Activated naive CD4-positive, alpha-beta T cell treated with Interleukin-2 at 50 U/mL for 16 hours (primary cell): Measurements from ENCODE around the gene OAS1.
A peak's percentile ranks its signal among the peaks of the same experiment; 100 is the strongest.
"Not testable (repeated sequence)": the region's sequence is repeated elsewhere in the genome, so short reads cannot be mapped to it uniquely, and the experiment has no call there.

Experiments
- DNase-seq: peaks from one replicate; pipeline ENCODE4 v3.0.0-alpha.2; 2020

OAS1 gene

DNA sequence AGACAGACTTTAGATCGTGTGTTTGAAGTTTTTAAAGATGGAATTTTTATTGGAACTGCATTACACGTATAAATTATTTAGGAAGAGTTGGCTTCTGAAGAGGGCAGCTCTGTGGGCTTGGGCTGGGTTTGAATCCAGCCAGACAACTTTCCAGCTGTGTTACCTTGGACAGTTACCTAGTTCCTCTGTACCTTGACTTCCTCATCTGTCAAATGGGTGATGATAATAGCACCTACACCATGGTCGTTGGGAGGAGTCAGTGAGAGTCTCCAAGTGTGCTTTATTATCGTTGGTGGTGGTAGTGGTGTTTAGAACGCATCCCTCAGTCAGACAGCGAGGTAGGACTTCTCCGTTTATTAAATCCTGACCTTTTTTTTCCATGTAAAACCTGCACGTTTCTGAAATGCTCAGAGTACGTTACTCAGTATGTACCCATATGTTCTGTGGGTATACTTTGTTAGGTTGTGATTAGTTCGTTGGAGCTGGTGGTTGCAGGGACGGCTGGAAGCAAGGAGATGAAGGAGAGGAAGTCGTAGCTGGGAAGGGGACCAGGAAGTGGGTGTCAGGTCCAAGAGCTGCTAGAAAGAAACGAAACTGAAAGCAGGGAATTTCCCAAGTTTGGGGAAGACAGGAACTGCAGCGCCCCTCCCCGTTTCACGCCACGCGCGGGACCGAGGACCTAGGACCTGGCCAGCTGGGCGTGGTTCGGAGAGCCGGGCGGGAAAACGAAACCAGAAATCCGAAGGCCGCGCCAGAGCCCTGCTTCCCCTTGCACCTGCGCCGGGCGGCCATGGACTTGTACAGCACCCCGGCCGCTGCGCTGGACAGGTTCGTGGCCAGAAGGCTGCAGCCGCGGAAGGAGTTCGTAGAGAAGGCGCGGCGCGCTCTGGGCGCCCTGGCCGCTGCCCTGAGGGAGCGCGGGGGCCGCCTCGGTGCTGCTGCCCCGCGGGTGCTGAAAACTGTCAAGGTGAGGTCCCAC is 31.3 kb downstream of the OAS1 start, which contains the start of gene OAS3:
OAS3 (plus strand) TSS at position 734 of the 979 bp plus-strand sequence; CDS start at position 791, 57 bp downstream.
- peak; percentile 70 for DNase-seq

DNA sequence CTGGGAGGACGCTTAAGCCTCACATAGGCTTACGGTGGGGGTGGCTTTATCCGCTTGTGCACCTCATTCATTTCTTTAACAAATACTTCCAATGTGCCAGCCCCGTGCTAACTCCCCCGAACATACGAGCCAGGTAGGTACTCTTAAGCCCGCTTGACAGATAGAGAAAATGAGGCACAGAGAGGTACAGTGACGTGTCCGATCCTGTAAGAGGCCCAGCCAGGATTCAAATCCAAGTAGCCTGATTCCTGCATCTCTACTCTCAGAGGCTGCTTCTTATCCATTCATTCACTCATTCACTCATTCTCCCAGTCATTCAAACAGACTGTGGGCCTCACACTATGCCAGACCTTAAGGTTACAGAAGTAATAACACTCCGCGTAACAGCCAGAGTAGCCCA is 32.0 kb downstream of the OAS1 start:
- no peak for DNase-seq

DNA sequence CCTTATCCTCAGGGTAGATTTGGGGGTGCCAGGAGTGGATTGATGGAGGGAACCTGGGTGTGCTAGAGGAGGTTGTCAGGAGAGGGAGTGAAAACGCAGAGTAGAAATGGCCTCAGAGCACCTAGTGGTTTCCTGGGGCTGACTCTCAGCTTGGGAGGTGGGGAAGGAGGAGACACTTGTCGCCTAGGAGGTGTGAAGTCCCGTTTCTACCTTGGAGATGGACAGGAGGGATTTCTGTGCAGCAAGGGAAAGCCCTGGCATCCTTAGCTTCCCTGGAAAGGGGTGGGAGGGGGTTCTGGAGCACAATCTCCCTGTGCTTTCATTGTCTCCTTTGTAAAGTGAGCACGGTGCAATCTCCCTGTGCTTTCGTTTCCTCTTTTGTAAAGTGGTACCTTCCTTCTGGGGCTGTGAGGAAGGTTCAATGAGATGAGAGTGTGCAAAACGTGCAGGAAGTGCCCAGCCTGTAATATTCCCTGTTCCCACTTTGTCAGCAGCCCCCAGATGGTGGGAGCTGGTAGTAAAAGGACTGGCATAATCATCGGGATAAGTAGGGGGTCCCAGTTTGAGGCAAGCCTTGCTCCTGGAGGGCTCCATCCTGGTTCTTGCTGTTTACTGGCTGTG is 33.1 kb downstream of the OAS1 start:
- no peak for DNase-seq

DNA sequence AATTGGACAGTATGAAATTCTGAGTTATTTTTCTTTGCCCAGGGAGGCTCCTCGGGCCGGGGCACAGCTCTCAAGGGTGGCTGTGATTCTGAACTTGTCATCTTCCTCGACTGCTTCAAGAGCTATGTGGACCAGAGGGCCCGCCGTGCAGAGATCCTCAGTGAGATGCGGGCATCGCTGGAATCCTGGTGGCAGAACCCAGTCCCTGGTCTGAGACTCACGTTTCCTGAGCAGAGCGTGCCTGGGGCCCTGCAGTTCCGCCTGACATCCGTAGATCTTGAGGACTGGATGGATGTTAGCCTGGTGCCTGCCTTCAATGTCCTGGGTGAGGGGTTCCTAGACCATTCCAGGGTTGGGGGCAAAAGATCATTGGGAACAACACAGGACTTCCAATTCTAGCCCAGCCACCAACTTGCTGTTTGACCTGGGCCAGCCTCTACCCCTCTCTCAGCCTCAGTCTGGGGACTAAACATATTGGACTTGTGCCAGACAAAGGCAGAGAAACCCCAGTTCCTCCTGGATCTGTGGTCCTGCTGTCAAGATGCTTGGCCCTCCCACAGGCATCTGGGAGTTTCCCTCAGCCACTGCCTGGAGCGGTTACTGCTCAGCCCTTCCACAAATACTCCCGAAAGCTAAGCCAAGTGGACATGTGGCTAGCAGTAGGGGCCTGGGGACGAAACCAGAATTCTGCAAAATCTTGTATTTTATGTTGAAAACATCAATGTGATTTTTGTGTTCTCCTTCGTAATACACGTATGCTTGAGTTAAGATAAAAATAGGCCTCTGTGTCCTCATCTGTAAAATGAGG is 35.0 kb downstream of the OAS1 start:
- DNase-seq, result no peak

DNA sequence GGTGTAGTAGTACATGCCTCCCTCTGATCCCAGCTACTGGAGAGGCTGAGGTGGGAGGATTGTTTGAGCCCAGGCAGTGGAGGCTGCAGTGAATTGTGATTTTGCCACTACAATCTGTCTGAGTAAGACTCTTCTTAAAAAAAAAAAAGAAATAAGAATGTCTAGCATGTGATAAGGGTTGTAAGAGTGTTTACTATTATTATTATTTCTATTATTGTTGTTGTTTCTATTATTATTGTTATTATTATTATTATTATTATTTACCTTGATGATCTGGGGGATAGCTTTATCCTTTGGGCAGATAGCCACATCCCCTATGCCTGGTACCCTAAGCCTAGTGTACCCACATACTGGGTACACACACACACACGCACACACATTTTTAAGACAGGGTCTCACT is 35.8 kb downstream of the OAS1 start:
- DNase-seq, result no peak

DNA sequence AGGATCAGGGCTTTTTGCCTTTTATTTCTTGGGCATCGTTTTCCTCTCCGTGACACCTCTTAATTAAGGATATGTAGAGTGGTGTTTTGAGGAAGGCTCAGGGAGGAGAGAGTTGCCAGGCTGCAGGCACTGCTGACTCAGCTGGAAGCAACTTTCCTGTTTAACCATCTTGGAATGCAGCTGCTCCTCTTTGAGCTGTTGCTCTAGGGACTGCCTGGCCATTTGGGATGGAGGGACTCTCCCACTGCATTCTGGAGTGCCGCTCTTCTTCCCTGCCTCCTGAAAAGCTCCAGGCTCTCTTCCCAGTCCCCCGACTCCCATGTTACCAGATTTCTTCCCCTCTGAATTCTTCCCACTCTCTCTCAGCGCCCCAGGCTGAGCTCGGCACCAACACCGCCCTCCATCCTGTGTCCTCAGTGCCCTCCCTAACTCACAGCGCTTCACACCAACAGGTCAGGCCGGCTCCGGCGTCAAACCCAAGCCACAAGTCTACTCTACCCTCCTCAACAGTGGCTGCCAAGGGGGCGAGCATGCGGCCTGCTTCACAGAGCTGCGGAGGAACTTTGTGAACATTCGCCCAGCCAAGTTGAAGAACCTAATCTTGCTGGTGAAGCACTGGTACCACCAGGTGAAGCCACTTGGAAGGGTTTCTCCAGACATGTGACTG is 37.4 kb downstream of the OAS1 start:
- DNase-seq, result no peak

DNA sequence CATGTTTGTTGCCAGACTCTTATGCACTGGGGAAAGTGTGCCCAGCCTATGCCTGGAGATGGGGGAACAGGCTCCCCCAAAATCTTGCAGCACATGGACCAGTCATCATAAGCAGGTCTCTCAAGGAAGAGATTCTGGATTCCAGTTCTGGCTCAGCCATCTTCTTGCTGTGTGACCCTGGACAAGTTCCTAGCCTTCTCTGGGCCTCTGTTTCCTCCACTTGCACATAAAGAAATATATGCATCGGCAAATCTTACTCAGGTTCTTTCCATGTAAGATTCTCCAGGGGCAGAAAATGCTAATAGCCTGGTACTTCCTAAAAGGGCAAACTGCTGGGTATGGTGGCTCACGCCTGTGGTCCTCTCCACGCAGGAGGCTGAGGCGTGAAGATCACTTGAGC is 38.8 kb downstream of the OAS1 start:
- no peak for DNase-seq

DNA sequence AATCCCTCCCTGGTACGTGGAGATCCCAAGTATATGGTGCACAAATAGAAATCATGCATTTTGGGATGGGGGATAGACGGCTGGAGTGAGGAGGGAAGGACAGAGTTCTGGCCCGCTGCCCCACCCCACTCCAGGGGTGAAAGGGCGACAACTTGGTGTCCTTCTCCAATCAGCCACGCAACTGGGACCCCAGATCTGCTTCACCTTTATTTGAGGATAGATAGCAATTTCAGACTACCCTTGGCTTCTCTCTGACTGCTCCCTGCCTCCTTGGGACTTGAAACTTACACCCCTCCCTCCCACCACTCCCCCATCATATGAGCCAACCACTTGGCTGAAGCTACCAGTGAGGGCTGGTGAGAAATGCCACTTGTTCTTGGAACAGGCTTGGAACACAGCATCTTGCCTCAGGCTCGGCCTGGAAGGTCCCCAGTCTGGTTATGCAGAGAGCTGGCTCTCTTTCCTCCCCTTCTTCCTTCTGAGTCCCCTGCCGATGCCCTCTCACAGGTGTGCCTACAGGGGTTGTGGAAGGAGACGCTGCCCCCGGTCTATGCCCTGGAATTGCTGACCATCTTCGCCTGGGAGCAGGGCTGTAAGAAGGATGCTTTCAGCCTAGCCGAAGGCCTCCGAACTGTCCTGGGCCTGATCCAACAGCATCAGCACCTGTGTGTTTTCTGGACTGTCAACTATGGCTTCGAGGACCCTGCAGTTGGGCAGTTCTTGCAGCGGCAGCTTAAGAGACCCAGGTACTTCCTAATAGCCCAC is 39.7 kb downstream of the OAS1 start:
- DNase-seq, result no peak

DNA sequence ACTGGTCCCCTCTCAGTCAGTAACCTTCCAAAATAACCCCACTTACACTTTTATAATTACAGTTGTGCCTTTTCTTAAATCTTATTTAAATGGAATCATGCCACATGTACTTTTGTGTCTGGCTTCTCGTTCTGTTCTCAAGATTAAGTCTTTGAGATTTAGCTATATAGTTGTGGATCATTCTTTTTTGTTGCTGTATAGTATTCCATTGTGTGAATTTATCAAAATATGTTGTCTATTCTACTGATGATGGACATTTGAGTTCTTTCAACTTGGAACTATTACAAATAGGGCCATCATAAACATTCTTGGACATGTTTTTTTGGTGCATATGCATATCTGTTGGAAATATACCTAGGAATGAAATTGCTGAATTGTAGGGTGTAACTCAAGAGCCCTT is 40.6 kb downstream of the OAS1 start:
- no peak for DNase-seq

DNA sequence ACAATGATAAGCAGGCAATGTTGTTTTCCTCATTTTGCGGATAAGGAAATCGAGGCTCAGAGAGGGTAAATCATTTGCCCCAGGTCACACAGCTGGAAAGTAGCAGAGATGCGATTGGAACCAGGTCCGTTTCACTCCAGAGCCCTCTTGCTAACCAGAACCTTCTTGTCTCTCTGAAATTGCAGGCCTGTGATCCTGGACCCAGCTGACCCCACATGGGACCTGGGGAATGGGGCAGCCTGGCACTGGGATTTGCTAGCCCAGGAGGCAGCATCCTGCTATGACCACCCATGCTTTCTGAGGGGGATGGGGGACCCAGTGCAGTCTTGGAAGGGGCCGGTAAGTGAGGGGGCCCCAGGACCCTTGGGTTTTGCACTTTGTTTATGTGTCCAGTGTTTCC is 41.0 kb downstream of the OAS1 start:
- no peak for DNase-seq

DNA sequence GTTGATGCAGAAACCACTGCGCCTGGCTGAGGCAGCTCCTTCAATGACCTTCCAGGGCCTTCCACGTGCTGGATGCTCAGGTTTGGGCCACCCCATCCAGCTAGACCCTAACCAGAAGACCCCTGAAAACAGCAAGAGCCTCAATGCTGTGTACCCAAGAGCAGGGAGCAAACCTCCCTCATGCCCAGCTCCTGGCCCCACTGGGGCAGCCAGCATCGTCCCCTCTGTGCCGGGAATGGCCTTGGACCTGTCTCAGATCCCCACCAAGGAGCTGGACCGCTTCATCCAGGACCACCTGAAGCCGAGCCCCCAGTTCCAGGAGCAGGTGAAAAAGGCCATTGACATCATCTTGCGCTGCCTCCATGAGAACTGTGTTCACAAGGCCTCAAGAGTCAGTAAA is 42.0 kb downstream of the OAS1 start:
- no peak for DNase-seq

DNA sequence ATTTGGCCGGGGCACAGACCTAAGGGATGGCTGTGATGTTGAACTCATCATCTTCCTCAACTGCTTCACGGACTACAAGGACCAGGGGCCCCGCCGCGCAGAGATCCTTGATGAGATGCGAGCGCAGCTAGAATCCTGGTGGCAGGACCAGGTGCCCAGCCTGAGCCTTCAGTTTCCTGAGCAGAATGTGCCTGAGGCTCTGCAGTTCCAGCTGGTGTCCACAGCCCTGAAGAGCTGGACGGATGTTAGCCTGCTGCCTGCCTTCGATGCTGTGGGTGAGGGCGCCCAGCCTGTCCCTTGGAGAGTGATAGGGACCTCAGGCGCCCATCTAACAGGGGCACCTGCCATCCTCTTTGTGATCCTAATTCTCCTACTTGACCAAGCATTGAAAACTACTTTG is 43.9 kb downstream of the OAS1 start:
- no peak for DNase-seq

DNA sequence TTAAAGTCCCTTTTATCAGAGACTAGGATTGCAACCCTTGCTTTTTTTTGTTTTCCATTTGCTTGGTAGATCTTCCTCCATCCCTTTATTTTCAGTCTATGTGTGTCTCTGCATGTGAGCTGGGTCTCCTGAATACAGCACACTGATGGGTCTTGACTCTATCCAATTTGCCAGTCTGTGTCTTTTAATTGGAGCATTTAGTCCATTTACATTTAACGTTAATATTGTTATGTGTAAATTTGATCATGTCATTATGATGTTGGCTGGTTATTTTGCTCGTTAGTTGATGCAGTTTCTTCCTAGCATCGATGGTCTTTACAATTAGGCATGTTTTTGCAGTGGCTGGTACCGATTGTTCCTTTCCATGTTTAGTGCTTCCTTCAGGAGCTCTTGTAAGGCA is 50.4 kb downstream of the OAS1 start:
- DNase-seq, result not testable (repeated sequence)

DNA sequence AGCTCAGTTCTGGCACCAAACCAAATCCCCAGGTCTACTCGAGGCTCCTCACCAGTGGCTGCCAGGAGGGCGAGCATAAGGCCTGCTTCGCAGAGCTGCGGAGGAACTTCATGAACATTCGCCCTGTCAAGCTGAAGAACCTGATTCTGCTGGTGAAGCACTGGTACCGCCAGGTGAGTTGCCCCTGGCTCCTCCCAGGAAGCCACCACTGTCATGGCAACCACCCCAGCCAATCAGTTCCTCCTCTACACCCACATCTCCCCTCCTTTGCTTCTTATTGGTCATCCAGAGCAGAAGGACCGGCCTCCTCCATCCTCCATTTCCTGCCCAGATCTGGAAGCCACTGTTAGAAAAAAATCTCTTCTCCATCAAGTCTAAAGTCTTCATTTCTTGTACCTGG is 54.3 kb downstream of the OAS1 start:
- no peak for DNase-seq

DNA sequence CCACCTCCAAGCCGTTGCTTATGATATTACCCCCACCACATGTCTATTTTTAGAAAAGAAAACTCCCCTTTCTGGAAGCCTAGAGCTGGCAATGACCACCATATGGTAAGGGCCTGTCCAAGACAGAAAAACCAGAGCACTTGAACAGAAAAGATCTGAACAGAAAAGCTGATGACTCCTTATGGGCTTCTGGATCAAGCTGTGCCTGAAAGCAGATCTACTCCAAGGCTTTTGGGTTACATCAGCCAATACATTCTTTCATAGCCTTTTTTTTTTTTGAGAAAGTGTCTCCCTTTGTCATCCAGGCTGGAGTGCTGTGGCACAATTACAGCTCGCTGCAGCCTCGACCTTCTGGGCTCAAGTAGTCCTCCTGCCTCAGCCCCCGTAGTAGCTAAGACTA is 54.8 kb downstream of the OAS1 start:
- no peak for DNase-seq

DNA sequence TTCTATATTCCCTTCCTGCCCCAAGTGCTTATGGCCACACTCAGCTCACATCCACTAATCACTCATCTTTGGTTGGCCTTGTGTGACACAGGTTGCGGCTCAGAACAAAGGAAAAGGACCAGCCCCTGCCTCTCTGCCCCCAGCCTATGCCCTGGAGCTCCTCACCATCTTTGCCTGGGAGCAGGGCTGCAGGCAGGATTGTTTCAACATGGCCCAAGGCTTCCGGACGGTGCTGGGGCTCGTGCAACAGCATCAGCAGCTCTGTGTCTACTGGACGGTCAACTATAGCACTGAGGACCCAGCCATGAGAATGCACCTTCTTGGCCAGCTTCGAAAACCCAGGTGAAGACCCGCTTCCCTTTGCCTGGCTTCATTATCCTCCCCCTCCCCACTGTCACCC is 55.8 kb downstream of the OAS1 start:
- no peak for DNase-seq

DNA sequence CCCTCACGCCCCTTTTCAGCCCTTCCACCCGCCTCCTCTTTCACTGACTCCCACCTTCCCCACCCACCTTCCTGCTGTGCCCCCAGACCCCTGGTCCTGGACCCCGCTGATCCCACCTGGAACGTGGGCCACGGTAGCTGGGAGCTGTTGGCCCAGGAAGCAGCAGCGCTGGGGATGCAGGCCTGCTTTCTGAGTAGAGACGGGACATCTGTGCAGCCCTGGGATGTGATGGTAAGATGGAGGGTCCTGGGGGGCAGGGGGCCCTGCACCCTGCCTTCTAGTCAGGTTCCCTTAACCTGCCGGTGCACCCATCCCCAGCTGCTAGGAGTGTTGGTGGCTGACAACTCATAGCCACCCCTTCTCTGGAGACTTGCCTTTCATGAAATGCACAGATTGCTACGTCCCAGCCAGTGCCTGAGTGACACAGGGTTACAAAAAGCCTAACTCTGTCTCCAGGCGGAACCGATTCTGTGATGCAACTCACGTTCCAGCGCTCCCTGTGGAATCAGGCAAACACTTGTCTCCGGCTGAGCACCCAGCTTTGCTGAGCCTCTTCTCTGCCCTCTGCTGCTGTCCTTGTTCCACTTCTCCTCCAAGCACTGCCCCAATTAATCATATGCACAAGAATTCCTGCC is 56.6 kb downstream of the OAS1 start:
- DNase-seq, result no peak

DNA sequence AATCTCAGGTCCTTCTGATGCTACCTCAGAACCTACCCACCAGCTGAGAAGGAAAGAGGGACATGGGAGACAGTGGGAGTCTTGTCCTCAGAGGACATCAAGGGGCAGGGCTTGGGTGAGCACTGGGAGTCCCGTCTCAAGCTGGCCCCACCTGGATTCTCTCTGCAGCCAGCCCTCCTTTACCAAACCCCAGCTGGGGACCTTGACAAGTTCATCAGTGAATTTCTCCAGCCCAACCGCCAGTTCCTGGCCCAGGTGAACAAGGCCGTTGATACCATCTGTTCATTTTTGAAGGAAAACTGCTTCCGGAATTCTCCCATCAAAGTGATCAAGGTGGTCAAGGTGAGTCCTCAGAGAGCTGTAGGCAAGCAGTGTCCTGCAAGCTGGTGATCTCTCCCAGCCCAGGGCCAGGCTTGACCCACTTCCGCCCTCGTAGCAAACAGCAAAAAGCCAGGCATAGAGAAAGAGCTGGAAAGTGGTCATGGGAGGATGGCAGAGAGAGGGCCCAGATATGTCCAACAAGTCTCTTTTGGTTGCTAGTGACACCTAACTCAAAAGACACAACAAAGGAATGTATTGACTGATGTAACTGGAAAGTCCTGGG is 57.4 kb downstream of the OAS1 start:
- no peak for DNase-seq

DNA sequence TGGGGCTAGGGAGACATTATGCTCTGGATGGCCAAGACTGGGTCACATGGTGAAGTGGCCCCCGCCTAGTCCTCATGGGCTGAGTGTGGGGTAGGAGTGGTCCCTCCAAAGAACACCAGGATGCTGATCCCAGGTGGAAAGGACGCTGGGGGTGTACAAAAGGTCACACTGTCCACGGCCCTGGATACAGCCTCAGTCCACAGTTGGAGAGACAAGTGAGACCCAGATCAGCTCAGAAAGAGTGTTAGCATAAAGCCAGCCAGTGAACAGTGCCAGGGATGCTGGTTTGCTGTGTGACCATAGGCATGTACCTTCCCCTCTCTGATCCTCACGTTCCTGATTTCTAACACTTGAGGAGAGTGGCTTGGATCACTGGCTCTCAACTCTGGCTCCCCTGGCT is 58.2 kb downstream of the OAS1 start:
- DNase-seq, result no peak

DNA sequence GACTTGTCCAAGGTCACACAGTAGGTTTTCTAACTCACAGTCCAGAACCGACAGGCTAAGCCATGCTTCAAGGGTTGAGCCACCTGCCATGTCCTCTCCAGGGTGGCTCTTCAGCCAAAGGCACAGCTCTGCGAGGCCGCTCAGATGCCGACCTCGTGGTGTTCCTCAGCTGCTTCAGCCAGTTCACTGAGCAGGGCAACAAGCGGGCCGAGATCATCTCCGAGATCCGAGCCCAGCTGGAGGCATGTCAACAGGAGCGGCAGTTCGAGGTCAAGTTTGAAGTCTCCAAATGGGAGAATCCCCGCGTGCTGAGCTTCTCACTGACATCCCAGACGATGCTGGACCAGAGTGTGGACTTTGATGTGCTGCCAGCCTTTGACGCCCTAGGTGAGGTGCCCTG is 58.9 kb downstream of the OAS1 start:
- no peak for DNase-seq

DNA sequence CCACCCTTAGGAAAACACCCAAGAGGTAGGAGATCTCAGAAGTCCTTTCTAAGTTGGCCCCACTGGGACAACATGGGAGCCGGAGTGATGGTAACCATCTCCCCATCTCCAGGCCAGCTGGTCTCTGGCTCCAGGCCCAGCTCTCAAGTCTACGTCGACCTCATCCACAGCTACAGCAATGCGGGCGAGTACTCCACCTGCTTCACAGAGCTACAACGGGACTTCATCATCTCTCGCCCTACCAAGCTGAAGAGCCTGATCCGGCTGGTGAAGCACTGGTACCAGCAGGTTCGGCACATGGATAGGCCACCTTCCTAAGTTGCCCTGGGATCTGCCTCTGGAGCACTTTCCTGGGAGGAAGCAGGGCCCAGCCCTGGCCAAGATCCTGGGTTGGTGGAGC is 60.5 kb downstream of the OAS1 start:
- DNase-seq, result no peak
